CD4-positive, alpha-beta T cell treated with Interleukin-6 at 100 ng/mL for 8 hours (primary cell): ENCODE measurements around the gene ATP2B2.

Experiments
- DNase-seq: peaks from one replicate; pipeline ENCODE4 v3.0.0-alpha.2; 2020; ENCODE audit warnings: mixed read lengths, low spot score

ATP2B2 gene

GRCh38 chr3:10361375-10361774, 144.0 kb downstream of the ATP2B2 start:
- DNase-seq: no peak

GRCh38 chr3:10360478-10360877, 144.9 kb downstream of the ATP2B2 start:
- no peak for DNase-seq

GRCh38 chr3:10359761-10360161, 145.6 kb downstream of the ATP2B2 start:
- DNase-seq: no peak

GRCh38 chr3:10358309-10358980, 146.9 kb downstream of the ATP2B2 start:
- DNase-seq: no peak

GRCh38 chr3:10357592-10358308, 147.6 kb downstream of the ATP2B2 start:
- DNase-seq: no peak

GRCh38 chr3:10357095-10357494, 148.3 kb downstream of the ATP2B2 start:
- DNase-seq: no peak

GRCh38 chr3:10356461-10356981, 148.9 kb downstream of the ATP2B2 start:
- no peak for DNase-seq

- no peak for DNase-seq
These were observed 150.9 kb downstream of the ATP2B2 start for GRCh38 chr3:10354361-10355015.

GRCh38 chr3:10353661-10354360, 151.6 kb downstream of the ATP2B2 start:
- DNase-seq: no peak

- no peak for DNase-seq
These were observed 152.2 kb downstream of the ATP2B2 start for GRCh38 chr3:10353160-10353559.

GRCh38 chr3:10352146-10352911, 153.1 kb downstream of the ATP2B2 start:
- no peak for DNase-seq

- DNase-seq: no peak
These were observed 154.2 kb downstream of the ATP2B2 start for GRCh38 chr3:10351013-10351735.

- no peak for DNase-seq
These were observed 154.9 kb downstream of the ATP2B2 start for GRCh38 chr3:10350324-10350985.

- DNase-seq: no peak
These were observed 155.6 kb downstream of the ATP2B2 start for GRCh38 chr3:10349801-10350200.

- no peak for DNase-seq
These were observed 157.0 kb downstream of the ATP2B2 start for GRCh38 chr3:10348404-10348721.

GRCh38 chr3:10347648-10348403, 157.6 kb downstream of the ATP2B2 start:
- no peak for DNase-seq

GRCh38 chr3:10345911-10346310, 159.5 kb downstream of the ATP2B2 start:
- no peak for DNase-seq

GRCh38 chr3:10344944-10345575, 160.3 kb downstream of the ATP2B2 start:
- no peak for DNase-seq
